HEK293T (cell line): Measurements from ENCODE around the gene HRH4.

Source experiments
- FOXK2 ChIP-seq: fragments of 450-650 bp; IDR thresholded peaks from 2 replicates; pipeline ENCODE4 v1.6.1; 2016; ENCODE audit warnings: mild to moderate bottlenecking
- PKNOX1 ChIP-seq: fragments of 450-650 bp; IDR thresholded peaks from 2 replicates; pipeline ENCODE4 v1.6.1; 2016
- SUZ12 ChIP-seq: fragments of 450-650 bp; IDR thresholded peaks from 2 replicates; pipeline ENCODE4 v1.6.1; 2016; ENCODE audit warnings: mild to moderate bottlenecking

GRCh38 chr18:24509435-24509834 is 49.0 kb downstream of the HRH4 start:
- TF ChIP-seq SUZ12 (no peak), FOXK2 (no peak), PKNOX1 (no peak)
